Neuronal stem cell (in vitro differentiated cells): Measurements from ENCODE around the gene CPHXL.

Experiments used
- DNase-seq: peaks from one replicate; pipeline ENCODE4 v3.0.0-alpha.2; 2013; ENCODE audit warnings: low spot score
- H2AFZ ChIP-seq: one replicate; pipeline ENCODE4 v1.6.1; 2013; ENCODE audit warnings: mild to moderate bottlenecking, low read length, inconsistent platforms
- H2AK5ac ChIP-seq: 2 replicates; pipeline ENCODE4 v1.6.1; 2013; ENCODE audit warnings: low read depth, mild to moderate bottlenecking, inconsistent platforms, low read length, moderate library complexity, mixed read lengths
- H2BK120ac ChIP-seq: 2 replicates; pipeline ENCODE4 v1.6.1; 2013; ENCODE audit warnings: low read depth, mild to moderate bottlenecking, inconsistent platforms, low read length, moderate library complexity, mixed read lengths
- H2BK12ac ChIP-seq: one replicate; pipeline ENCODE4 v1.6.1; 2013; ENCODE audit warnings: low read length, inconsistent platforms
- H2BK15ac ChIP-seq: 2 replicates; pipeline ENCODE4 v1.6.1; 2013; ENCODE audit warnings: mild to moderate bottlenecking, low read length, inconsistent platforms, mixed read lengths
- H2BK5ac ChIP-seq: one replicate; pipeline ENCODE4 v1.6.1; 2013; ENCODE audit warnings: inconsistent platforms, mild to moderate bottlenecking, low read length, moderate library complexity
- H3K14ac ChIP-seq: one replicate; pipeline ENCODE4 v1.6.1; 2013; ENCODE audit warnings: low read length, inconsistent platforms
- H3K18ac ChIP-seq: 2 replicates; pipeline ENCODE4 v1.6.1; 2013; ENCODE audit warnings: low read length, inconsistent platforms
- H3K23ac ChIP-seq: 2 replicates; pipeline ENCODE4 v1.6.1; 2013; ENCODE audit warnings: low read depth, mild to moderate bottlenecking, mixed read lengths, low read length, inconsistent platforms; ENCODE audit not compliant: poor library complexity
- H3K27ac ChIP-seq: replicated peaks from 3 replicates; pipeline ENCODE4 v1.5.1; 2013; ENCODE audit warnings: low read length, inconsistent platforms
- H3K27me3 ChIP-seq, 3 experiments: 2 replicates each; pipeline ENCODE4 v1.6.1; 2013; ENCODE audit warnings: low read length in 3 of 3, mild to moderate bottlenecking in 2 of 3, inconsistent platforms in 1 of 3, low read depth in 1 of 3, mixed read lengths in 1 of 3, moderate library complexity in 1 of 3; ENCODE audit not compliant: control insufficient read depth in 3 of 3, insufficient read depth in 3 of 3
- H3K36me3 ChIP-seq, 2 donors: replicated peaks in 1 of 2; 2 replicates each; pipeline ENCODE4 v1.6.1; 2013; ENCODE audit warnings: low read length in 2 of 2; ENCODE audit not compliant: control insufficient read depth in 2 of 2, insufficient read depth in 2 of 2
- H3K4ac ChIP-seq: 2 replicates; pipeline ENCODE4 v1.6.1; 2013; ENCODE audit warnings: inconsistent platforms, mild to moderate bottlenecking, low read length, moderate library complexity
- H3K4me1 ChIP-seq, 2 donors: 1 replicate in 1 of 2; 2 replicates in 1 of 2; pipeline ENCODE4 v1.6.1; 2013; ENCODE audit warnings: low read length in 2 of 2, low read depth in 1 of 2; ENCODE audit not compliant: control insufficient read depth in 2 of 2, insufficient read depth in 1 of 2
- H3K4me2 ChIP-seq: one replicate; pipeline ENCODE4 v1.6.1; 2013; ENCODE audit warnings: mild to moderate bottlenecking, low read length, inconsistent platforms; ENCODE audit not compliant: insufficient read depth, poor library complexity, severe bottlenecking
- H3K4me3 ChIP-seq, 2 donors: 2 replicates each; pipeline ENCODE4 v1.5.1; 2013; ENCODE audit warnings: low read length in 2 of 2, mild to moderate bottlenecking in 2 of 2, inconsistent platforms in 1 of 2, moderate library complexity in 1 of 2
- H3K79me1 ChIP-seq: one replicate; pipeline ENCODE4 v1.6.1; 2013; ENCODE audit warnings: low read depth, mild to moderate bottlenecking, inconsistent platforms, low read length, moderate library complexity
- H3K9ac ChIP-seq: one replicate; pipeline ENCODE4 v1.6.1; 2013; ENCODE audit warnings: mild to moderate bottlenecking, low read depth, low read length, inconsistent platforms; ENCODE audit not compliant: poor library complexity
- H3K9me3 ChIP-seq, 2 donors: replicated peaks in 1 of 2; 2 replicates each; pipeline versions ENCODE3 to v1.6.1; 2013; ENCODE audit warnings: low read length in 2 of 2, mild to moderate bottlenecking in 2 of 2, inconsistent platforms in 1 of 2, low read depth in 1 of 2, mixed read lengths in 1 of 2, moderate library complexity in 1 of 2; ENCODE audit not compliant: control insufficient read depth in 2 of 2, insufficient read depth in 1 of 2
- H4K8ac ChIP-seq: one replicate; pipeline ENCODE4 v1.6.1; 2013; ENCODE audit warnings: low read depth, mild to moderate bottlenecking, inconsistent platforms, low read length, moderate library complexity
- H4K91ac ChIP-seq: one replicate; pipeline ENCODE4 v1.6.1; 2013; ENCODE audit warnings: low read length, low read depth, mild to moderate bottlenecking, inconsistent platforms; ENCODE audit not compliant: poor library complexity
- WGBS, 2 donors: extraction: QIAGEN DNeasy Blood & Tissue Kit; methylation state at CpG; one replicate each; pipeline ENCODE4 v1.1.7; 2013; ENCODE audit warnings: missing lambda C conversion rate in 2 of 2, mixed read lengths in 1 of 2; ENCODE audit not compliant: insufficient read length in 2 of 2, insufficient replicate concordance in 1 of 2; ENCODE audit errors: extremely low coverage in 2 of 2; 5-methylcytosine and 5-hydroxymethylcytosine counted together

CPHXL gene

GRCh38 chr16:75763204-75763603 is 36.9 kb upstream of the CPHXL start:
- no CpG with 5 or more reads among the region's 3 CpGs for whole genome bisulfite sequencing, 2 donors
- Histone ChIP-seq H4K91ac (no peak overlapping the region), H3K4me3 (no peak overlapping the region)

GRCh38 chr16:75762746-75763145 is 36.5 kb upstream of the CPHXL start:
- Histone ChIP-seq H2BK120ac (no peak overlapping the region), H3K9me3 (no peaks in the 10 kb centered on the region), H3K79me1 (no peaks in the 10 kb centered on the region), H4K91ac (no peak overlapping the region), H3K27ac (no peak overlapping the region), H3K4me2 (no peak overlapping the region), H2BK15ac (no peak overlapping the region), H2AFZ (peak overlapping the region; percentile 31), H2BK12ac (no peak overlapping the region), H3K9ac (no peak overlapping the region), H3K4me1 (no peaks in the 10 kb centered on the region), H3K36me3 (no peaks in the 10 kb centered on the region), H3K4ac (no peak overlapping the region), H3K4me3 (no peak overlapping the region), H3K14ac (no peak overlapping the region), H3K18ac (no peak overlapping the region), H2AK5ac (no peak overlapping the region), H2BK5ac (no peak overlapping the region), H4K8ac (no peak overlapping the region), H3K23ac (no peak overlapping the region), H3K27me3 (no peaks in the 10 kb centered on the region)
- WGBS, 2 donors: no CpG with 5 or more reads among the region's 2 CpGs
- DNase-seq: no peak

More at GRCh38 chr16:75763204-75763603, 36.9 kb upstream of the CPHXL start:
- Histone ChIP-seq H2AFZ (peak overlapping the region; percentile 31), H3K4me1 (no peaks in the 10 kb centered on the region), H3K27ac (no peak overlapping the region), H3K9me3 (no peaks in the 10 kb centered on the region), H2AK5ac (no peak overlapping the region), H3K36me3 (no peaks in the 10 kb centered on the region), H3K9ac (no peak overlapping the region), H3K27me3 (no peaks in the 10 kb centered on the region), H2BK15ac (no peak overlapping the region), H3K18ac (no peak overlapping the region), H3K23ac (no peak overlapping the region), H4K8ac (no peak overlapping the region), H3K79me1 (no peaks in the 10 kb centered on the region), H3K4me2 (no peak overlapping the region), H3K14ac (no peak overlapping the region), H2BK120ac (no peak overlapping the region), H3K4ac (no peak overlapping the region), H2BK12ac (no peak overlapping the region), H2BK5ac (no peak overlapping the region)
- DNase-seq: no peak

- no peak overlapping the region for H2BK15ac ChIP-seq
- no peak overlapping the region for H3K4ac ChIP-seq
- H2BK12ac ChIP-seq: no peak overlapping the region
- no peaks in the 10 kb centered on the region for H3K4me1 ChIP-seq
- no peak overlapping the region for H3K23ac ChIP-seq
- H3K4me2 ChIP-seq: no peak overlapping the region
- no peaks in the 10 kb centered on the region for H3K36me3 ChIP-seq
- H2BK120ac ChIP-seq: no peak overlapping the region
- H3K79me1 ChIP-seq: no peaks in the 10 kb centered on the region
- H4K8ac ChIP-seq: no peak overlapping the region
- H2AK5ac ChIP-seq: no peak overlapping the region
- no peak overlapping the region for H2BK5ac ChIP-seq
- no peak overlapping the region for H4K91ac ChIP-seq
- no peak overlapping the region for H3K18ac ChIP-seq
- no peak overlapping the region for H3K9ac ChIP-seq
- H3K14ac ChIP-seq: no peak overlapping the region
- no peak overlapping the region for H2AFZ ChIP-seq
- H3K4me3 ChIP-seq: no peak overlapping the region
- no peaks in the 10 kb centered on the region for H3K9me3 ChIP-seq
- DNase-seq: no peak
- H3K27me3 ChIP-seq: no peaks in the 10 kb centered on the region
- no CpG with 5 or more reads among the region's 7 CpGs for WGBS, 2 donors
- no peak overlapping the region for H3K27ac ChIP-seq
Observed at GRCh38 chr16:75761108-75761507, 34.8 kb upstream of the CPHXL start.

GRCh38 chr16:75760018-75760519 is 33.8 kb upstream of the CPHXL start:
- 86% methylated on average over 2 of the region's 2 CpGs; no CpG with 5 or more reads in 1 of the 2 donors for WGBS, 2 donors
- H2BK120ac ChIP-seq: no peak overlapping the region

More at GRCh38 chr16:75760018-75760519, 33.8 kb upstream of the CPHXL start:
- Histone ChIP-seq H2AFZ (no peak overlapping the region), H3K14ac (no peak overlapping the region), H3K36me3 (no peaks in the 10 kb centered on the region), H3K18ac (no peak overlapping the region), H3K9me3 (no peaks in the 10 kb centered on the region), H3K4me3 (no peak overlapping the region), H3K4me2 (no peak overlapping the region), H3K4me1 (no peaks in the 10 kb centered on the region), H2BK5ac (no peak overlapping the region), H3K23ac (no peak overlapping the region), H3K27me3 (no peaks in the 10 kb centered on the region), H3K4ac (no peak overlapping the region), H3K27ac (no peak overlapping the region), H2BK12ac (no peak overlapping the region), H2AK5ac (no peak overlapping the region), H4K8ac (no peak overlapping the region), H3K79me1 (no peaks in the 10 kb centered on the region), H3K9ac (no peak overlapping the region), H2BK15ac (no peak overlapping the region), H4K91ac (no peak overlapping the region)
- no peak for DNase-seq
